Epithelial cell of proximal tubule (primary cell): ENCODE results near the gene CYP2A13. TPM values are rescaled to one million over a fixed set of nuclear protein-coding genes. Genes with fewer than 3 reads are reported as not detected.
A peak's percentile ranks its signal among the peaks of the same experiment; 100 is the strongest.
"Not testable (repeated sequence)": the region's sequence is repeated elsewhere in the genome, so short reads cannot be mapped to it uniquely, and the experiment has no call there.

ENCODE experiments used
- DNase-seq: peaks from one replicate; pipeline ENCODE4 v3.0.0-alpha.2; 2011; ENCODE audit warnings: low read depth
- H3K4me3 ChIP-seq: 2 replicates; pipeline ENCODE4 v1.5.1; 2011; ENCODE audit warnings: low read depth, mild to moderate bottlenecking, low read length
- total RNA-seq: library from RNA; depleted of rRNA; stranded (reverse); fragments of >200 nt; gene quantifications from 2 replicates; pipeline ENCODE4 v1.2.3, GENCODE V29; 2015
- TF ChIP-seq, protein P1 (sequence below): conservative IDR thresholded peaks from 2 replicates; pipeline ENCODE4 v1.5.1; 2012; ENCODE audit warnings: low read depth, mild to moderate bottlenecking, low read length

Gene CYP2A13
- total RNA-seq, 1 donor from 2014 or later, result not detected

DNA sequence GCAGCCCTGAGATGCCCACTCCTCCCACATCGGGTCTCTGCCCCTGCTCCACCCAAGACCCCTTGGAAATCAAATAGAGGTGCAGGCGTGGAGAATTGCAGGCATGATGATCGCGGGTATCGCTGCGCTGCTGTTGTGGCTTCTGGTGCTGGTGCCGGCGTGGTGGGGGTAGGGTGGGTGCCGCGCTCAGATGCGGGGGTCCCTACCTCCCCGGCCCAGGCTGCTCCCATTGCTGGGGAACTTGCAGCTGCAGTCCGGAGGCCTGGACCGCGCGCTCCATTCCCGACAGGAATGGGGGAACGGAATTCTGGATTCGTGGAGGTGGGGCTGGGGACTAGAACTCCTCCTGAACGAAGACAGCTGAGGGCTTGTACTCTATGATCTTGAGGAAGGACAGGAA is 46.4 kb downstream of the CYP2A13 start:
- TF ChIP-seq, protein P1, sequence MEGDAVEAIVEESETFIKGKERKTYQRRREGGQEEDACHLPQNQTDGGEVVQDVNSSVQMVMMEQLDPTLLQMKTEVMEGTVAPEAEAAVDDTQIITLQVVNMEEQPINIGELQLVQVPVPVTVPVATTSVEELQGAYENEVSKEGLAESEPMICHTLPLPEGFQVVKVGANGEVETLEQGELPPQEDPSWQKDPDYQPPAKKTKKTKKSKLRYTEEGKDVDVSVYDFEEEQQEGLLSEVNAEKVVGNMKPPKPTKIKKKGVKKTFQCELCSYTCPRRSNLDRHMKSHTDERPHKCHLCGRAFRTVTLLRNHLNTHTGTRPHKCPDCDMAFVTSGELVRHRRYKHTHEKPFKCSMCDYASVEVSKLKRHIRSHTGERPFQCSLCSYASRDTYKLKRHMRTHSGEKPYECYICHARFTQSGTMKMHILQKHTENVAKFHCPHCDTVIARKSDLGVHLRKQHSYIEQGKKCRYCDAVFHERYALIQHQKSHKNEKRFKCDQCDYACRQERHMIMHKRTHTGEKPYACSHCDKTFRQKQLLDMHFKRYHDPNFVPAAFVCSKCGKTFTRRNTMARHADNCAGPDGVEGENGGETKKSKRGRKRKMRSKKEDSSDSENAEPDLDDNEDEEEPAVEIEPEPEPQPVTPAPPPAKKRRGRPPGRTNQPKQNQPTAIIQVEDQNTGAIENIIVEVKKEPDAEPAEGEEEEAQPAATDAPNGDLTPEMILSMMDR, result no peak
- DNase-seq, result no peak
- no peak overlapping the region for H3K4me3 ChIP-seq

DNA sequence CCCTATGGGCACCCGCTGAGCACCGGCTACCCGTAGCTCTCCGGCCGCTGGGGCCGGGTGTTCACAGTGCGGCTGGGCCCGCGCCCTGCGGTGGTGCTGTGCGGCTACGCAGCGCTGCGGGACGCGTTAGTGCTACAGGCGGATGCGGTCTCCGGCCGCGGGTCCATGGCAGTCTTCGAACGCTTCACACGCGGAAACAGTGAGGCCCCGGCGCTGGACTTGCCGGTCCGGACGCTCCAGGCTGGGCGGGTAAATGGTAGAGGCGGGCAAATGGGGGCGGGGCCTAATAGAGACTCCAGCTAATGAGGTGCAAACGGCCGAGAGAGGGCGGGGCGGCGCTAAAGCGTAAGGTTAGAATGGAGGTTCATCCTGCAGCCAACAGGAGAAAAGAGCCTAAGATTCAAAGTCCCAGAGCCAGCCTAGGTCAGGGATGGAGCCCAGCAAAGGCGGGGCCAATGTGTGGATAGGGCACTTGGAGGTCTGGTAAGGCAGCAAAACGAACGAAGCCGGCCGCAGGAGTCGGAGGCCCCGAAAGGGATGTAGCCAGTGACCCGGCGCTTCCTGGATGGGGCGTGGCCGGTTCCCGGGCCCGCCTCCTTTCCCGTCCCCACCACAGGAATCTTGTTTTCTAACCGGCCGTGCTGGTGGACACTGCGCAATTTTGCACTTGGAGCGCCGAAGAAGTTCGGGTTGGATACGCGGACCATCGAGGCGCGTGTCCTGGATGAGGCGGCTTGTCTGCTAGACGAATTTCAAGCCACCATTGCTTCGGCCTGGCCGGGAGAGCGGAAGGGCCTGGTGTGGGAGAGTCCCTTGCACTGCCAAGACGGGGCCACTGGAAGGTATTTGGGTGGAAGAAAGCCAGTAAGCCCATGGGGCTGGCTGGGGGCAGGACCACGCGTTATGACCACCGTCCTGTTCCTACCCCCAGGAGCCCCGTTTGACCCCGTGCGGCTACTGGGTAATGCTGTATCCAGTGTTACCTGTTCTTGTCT is 47.4 kb downstream of the CYP2A13 start:
- H3K4me3 ChIP-seq, result peak overlapping the region; percentile 42
- DNase-seq, result not testable (repeated sequence)

DNA sequence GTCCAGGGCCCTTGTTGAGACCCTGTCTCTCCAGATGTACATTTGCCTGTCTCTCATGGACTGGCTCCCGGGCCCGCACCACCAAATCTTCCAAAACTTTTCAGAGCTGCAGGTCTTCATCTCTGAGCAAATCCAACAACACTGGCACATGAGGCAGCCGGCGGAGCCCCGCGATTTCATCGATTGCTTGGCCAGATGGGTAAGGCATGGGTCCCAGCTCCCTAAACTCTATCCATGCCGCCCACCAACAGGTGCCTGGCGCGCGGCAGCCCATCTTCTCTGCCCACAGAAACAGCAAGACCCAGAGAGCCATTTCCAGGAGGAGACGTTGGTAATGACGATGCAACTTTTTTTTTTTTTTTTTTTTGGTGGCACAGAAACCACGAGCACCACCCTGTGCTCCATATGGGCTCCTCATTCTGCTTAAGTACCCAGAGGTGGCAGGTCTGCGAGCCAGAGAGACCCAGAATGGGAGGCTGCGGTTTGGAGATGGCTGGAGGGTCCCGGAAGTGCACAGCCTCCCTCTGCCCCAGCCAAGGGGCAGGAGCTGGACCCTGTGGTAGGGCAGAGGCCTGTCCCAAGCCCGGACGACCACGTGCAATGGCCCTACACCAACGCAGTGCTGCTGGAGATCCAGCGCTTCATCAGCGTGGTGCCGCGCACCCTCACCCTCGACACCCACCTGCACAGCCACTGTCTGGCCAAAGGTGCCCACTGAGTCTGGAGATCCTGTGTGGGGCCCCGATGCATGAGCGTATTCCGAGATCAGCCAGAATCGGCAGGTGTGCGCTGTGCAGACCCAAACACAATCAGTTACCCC is 48.6 kb downstream of the CYP2A13 start:
- DNase-seq, result no peak
- TF ChIP-seq, protein P1, result no peak

DNA sequence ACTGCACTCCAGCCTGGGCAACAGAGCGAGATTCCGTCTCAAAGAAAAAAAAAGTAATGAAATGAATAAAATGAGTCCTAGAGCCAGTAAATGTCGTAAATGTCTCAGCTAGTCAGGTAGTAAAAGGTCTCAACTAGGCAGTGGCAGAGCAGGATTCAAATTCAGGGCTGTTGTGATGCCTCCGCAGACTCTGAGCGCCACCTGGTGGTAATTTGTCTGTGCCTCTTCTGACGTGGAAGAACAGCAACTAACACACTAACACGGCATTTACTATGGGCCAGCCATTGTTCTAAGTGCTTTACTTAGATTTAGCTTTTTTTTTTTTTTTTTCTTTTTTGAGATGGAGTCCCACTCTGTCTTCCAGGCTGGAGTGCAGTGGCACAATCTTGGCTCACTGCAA is 56.2 kb downstream of the CYP2A13 start:
- H3K4me3 ChIP-seq, result no peak overlapping the region
- no peak for DNase-seq
- TF ChIP-seq, protein P1, result peak; percentile 82

More for the DNA sequence above, 48.6 kb downstream of the CYP2A13 start:
- no peak overlapping the region for H3K4me3 ChIP-seq

Other genes starting within 250 kb of the CYP2A13 start
- not detected in 2 replicates for gene CYP2A6, start 238.0 kb upstream of the CYP2A13 start, total RNA-seq
- not detected in 2 replicates for gene CYP2A7, start 206.2 kb upstream of the CYP2A13 start, total RNA-seq
- 0.46 and 0.80 TPM in 2 replicates for gene CYP2B6, start 97.2 kb upstream of the CYP2A13 start, total RNA-seq
- not detected in 2 replicates for gene CYP2F1, start 26.0 kb downstream of the CYP2A13 start, total RNA-seq
- 4.9 and 24.7 TPM in 2 replicates for gene CYP2S1, start 104.8 kb downstream of the CYP2A13 start, total RNA-seq
- gene AXL, start 130.8 kb downstream of the CYP2A13 start, total RNA-seq, result 206 and 343 TPM in 2 replicates
- gene HNRNPUL1, start 175.9 kb downstream of the CYP2A13 start, total RNA-seq, result 154 and 177 TPM in 2 replicates
- gene CCDC97, start 221.7 kb downstream of the CYP2A13 start, total RNA-seq, result 11.4 and 11.6 TPM in 2 replicates